SK-MEL-5 (cell line): Measurements from ENCODE around the gene NFKBIE. TPM values are rescaled to one million over a fixed set of nuclear protein-coding genes. Genes with fewer than 3 reads are reported as not detected.
A peak's percentile ranks its signal among the peaks of the same experiment; 100 is the strongest.

Source experiments
- DNase-seq: peaks from one replicate; pipeline ENCODE4 v3.0.0-alpha.2; 2016; ENCODE audit warnings: low read depth, low spot score
- in situ Hi-C: cut with HindIII; loops from 2 replicates; pipeline ENCODE4 v1.10.0; 2016; ENCODE audit warnings: low sequenced_read_pairs, high pct_unique_total_duplicates, low pct_unique_long_range_greater_than_20kb
- total RNA-seq: library from RNA; depleted of rRNA; stranded (reverse); fragments of >200 nt; shearing (Covaris generic); gene quantifications from 2 replicates; pipeline ENCODE4 v1.2.3, GENCODE V29; 2014

Gene NFKBIE
- total RNA-seq, 1 experiment from 2014 or later = 12.5 TPM

DNA sequence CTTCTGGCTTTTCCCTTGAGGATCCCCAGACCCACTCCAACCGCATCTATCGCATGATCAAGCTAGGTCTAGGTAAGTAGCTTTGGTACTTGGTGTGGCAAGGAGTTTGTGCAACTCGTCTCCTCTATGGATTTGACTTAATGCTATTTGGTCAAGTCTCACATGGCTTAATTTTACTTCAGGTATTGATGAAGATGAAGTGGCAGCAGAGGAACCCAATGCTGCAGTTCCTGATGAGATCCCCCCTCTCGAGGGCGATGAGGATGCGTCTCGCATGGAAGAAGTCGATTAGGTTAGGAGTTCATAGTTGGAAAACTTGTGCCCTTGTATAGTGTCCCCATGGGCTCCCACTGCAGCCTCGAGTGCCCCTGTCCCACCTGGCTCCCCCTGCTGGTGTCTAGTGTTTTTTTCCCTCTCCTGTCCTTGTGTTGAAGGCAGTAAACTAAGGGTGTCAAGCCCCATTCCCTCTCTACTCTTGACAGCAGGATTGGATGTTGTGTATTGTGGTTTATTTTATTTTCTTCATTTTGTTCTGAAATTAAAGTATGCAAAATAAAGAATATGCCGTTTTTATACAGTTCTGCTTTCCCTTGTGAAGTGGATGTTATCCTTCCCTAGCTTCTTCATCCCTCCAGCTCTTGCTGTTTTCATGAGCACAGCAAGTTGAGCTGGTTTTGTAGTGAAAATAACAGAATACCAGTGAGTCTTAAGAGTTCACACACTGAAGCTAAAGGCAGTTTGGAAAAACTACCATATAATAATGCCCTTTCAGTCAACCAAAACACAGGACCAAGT lies 11.8 kb downstream of the NFKBIE start:
- in situ Hi-C loops = no loop called here
- DNase-seq = peak; percentile 76

- DNase-seq = no peak
- in situ Hi-C loops = no loop called here
Measured at GRCh38 chr6:44251576-44252524, 13.5 kb downstream of the NFKBIE start.

GRCh38 chr6:44250718-44251123 lies 14.6 kb downstream of the NFKBIE start:
- DNase-seq = no peak
- in situ Hi-C loops = no loop called here

- in situ Hi-C loops = no loop called here
- no peak for DNase-seq
Measured at GRCh38 chr6:44250067-44250717, 15.2 kb downstream of the NFKBIE start.

GRCh38 chr6:44249082-44249748 lies 16.1 kb downstream of the NFKBIE start:
- in situ Hi-C loops = no loop called here
- DNase-seq = no peak

- in situ Hi-C loops = no loop called here
- DNase-seq = no peak
Measured at GRCh38 chr6:44248579-44248978, 16.8 kb downstream of the NFKBIE start.

- DNase-seq = peak; percentile 67
Measured at GRCh38 chr6:44247338-44248302, 17.7 kb downstream of the NFKBIE start.

GRCh38 chr6:44246663-44247337 lies 18.6 kb downstream of the NFKBIE start, which contains the start of gene HSP90AB1:
Gene HSP90AB1 (plus strand): TSS chr6:44247101. CDS start chr6:44248630, 1,529 bp downstream.
- DNase-seq = peak; percentile 96
- in situ Hi-C loops = no loop called here

More at GRCh38 chr6:44247338-44248302, 17.7 kb downstream of the NFKBIE start:
- in situ Hi-C loops = no loop called here

DNA sequence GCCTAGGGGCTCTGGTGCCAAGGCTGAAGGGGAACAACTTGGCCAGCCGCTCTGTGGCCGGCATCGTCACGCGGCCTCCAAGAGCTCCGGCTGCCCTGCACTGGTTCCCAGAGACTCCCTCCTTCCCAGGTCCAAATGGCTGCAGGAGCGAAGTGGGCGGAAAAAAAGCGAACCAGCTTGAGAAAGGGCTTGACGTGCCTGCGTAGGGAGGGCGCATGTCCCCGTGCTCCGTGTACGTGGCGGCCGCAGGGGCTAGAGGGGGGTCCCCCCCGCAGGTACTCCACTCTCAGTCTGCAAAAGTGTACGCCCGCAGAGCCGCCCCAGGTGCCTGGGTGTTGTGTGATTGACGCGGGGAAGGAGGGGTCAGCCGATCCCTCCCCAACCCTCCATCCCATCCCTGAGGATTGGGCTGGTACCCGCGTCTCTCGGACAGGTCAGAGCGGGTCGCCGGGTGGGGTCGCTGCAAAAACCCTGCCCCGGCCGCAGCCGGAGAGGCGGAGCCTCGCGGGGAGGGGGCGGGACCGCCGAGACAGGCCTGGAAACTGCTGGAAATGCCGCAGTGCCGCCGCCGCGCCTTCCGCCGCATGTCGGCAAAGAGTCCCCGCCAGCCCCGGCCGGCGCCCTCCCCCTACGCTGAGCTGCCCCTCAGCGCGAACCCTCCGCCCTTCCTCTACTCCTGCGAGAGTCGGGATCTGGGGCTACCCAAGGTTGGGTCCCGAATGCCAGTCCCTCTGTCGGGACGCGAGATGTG lies 19.3 kb downstream of the NFKBIE start:
- peak; percentile 81 for DNase-seq
- in situ Hi-C loops = no loop called here

- DNase-seq = no peak
Measured at GRCh38 chr6:44245391-44245911, 19.9 kb downstream of the NFKBIE start.

GRCh38 chr6:44243345-44243744 lies 22.0 kb downstream of the NFKBIE start:
- in situ Hi-C loops = no loop called here
- no peak for DNase-seq

More at GRCh38 chr6:44245391-44245911, 19.9 kb downstream of the NFKBIE start:
- in situ Hi-C loops = no loop called here

GRCh38 chr6:44238687-44239350 lies 26.5 kb downstream of the NFKBIE start:
- in situ Hi-C loops = no loop called here
- no peak for DNase-seq

- in situ Hi-C loops = no loop called here
- DNase-seq = peak; percentile 62
Measured at GRCh38 chr6:44237813-44238433, 27.4 kb downstream of the NFKBIE start.
